Measurements from ENCODE around the gene DRC1.

- no peak for TF ChIP-seq POLR2AphosphoS5 (IDR thresholded peaks at IDR 0.05; ENCODE audit: borderline replicate concordance, low read depth, low read length)
- TF ChIP-seq FOXP2 (optimal IDR thresholded peaks at IDR 0.05; ENCODE audit: control extremely low read depth, extremely low read length, insufficient read depth) = no peak
Observed at GRCh38 chr2:26483957-26484565, 82.3 kb downstream of the DRC1 start.

Measured in SK-N-MC (cell line).